Measurements from ENCODE around the gene SLC47A2. TPM values are rescaled to one million over a fixed set of nuclear protein-coding genes. Genes with fewer than 3 reads are reported as not detected.

SLC47A2 gene

DNA sequence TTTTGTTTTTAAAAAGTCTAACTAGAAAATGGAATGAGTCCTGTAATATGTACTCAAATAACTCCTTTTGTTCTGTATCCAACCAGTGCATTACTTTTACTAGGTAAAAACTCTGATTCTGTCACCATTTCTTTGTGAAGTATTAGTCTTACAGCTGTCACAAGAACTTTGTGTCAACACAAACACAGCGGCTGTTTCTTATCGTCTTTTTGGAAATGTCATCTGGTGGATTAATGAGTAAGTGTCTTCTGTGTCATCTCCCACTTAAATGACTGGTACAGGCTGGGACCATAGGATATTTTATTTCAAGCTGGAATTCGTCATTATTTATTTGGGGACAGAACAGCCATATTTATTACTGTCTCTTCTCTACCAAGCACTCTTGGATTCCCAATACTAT lies 86.9 kb downstream of the SLC47A2 start:
- Histone ChIP-seq H3K9ac (ENCODE audit: low read depth, low read length, poor library complexity) (no peak overlapping the region), H2BK120ac (ENCODE audit: low read depth, low read length) (no peak overlapping the region), H2AK5ac (ENCODE audit: low read depth, low read length) (no peak overlapping the region), H3K27me3 (ENCODE audit: control insufficient read depth in 3 of 3, insufficient read depth in 3 of 3, low read depth in 1 of 3, low read length in 3 of 3) (no peaks in the 10 kb centered on the region), H3K4me3 (ENCODE audit: low read length in 2 of 2) (no peak overlapping the region), H2BK12ac (ENCODE audit: low read length) (no peak overlapping the region), H3K4me1 (ENCODE audit: control insufficient read depth in 2 of 2, insufficient read depth in 1 of 2, low read depth in 1 of 2, low read length in 2 of 2) (no peaks in the 10 kb centered on the region), H4K8ac (ENCODE audit: low read depth, low read length) (no peak overlapping the region), H3K27ac (replicated peaks; ENCODE audit: low read length) (no peak overlapping the region), H3K36me3 (replicated peaks in 1 of 2; ENCODE audit: control insufficient read depth in 2 of 2, insufficient read depth in 2 of 2, low read length in 2 of 2) (peaks cover 0 to 2% of the 10 kb centered on the region in 2 donors), H3K18ac (ENCODE audit: low read length) (no peak overlapping the region), H3K4ac (ENCODE audit: low read length) (no peak overlapping the region), H3K4me2 (ENCODE audit: insufficient read depth, low read length, poor library complexity, severe bottlenecking) (no peak overlapping the region), H2BK15ac (ENCODE audit: low read length) (no peak overlapping the region), H3K14ac (ENCODE audit: low read length) (no peak overlapping the region), H2BK5ac (ENCODE audit: low read length) (no peak overlapping the region), H3K9me3 (replicated peaks in 1 of 2; ENCODE audit: control insufficient read depth in 2 of 2, insufficient read depth in 1 of 2, low read depth in 1 of 2, low read length in 2 of 2) (no peaks in the 10 kb centered on the region), H4K91ac (ENCODE audit: low read depth, low read length, poor library complexity) (no peak overlapping the region), H2AFZ (ENCODE audit: low read length) (no peak overlapping the region), H3K79me1 (ENCODE audit: low read depth, low read length) (no peaks in the 10 kb centered on the region), H3K23ac (ENCODE audit: low read depth, low read length, poor library complexity) (no peak overlapping the region)
- no CpG with 5 or more reads among the region's 3 CpGs for WGBS, 2 donors (ENCODE audit: extremely low coverage in 2 of 2, insufficient read length in 2 of 2, insufficient replicate concordance in 1 of 2)
- no peak for DNase-seq (ENCODE audit: low spot score)

Small RNAs within 50 kb of the gene (small RNA-seq; reads per million reads assigned to genes)
- gene RF00322 (ENCODE audit: insufficient read depth), result not detected

Data from neuronal stem cell (in vitro differentiated cells).